ENCODE data around the gene FAM114A1.

Gene FAM114A1

DNA sequence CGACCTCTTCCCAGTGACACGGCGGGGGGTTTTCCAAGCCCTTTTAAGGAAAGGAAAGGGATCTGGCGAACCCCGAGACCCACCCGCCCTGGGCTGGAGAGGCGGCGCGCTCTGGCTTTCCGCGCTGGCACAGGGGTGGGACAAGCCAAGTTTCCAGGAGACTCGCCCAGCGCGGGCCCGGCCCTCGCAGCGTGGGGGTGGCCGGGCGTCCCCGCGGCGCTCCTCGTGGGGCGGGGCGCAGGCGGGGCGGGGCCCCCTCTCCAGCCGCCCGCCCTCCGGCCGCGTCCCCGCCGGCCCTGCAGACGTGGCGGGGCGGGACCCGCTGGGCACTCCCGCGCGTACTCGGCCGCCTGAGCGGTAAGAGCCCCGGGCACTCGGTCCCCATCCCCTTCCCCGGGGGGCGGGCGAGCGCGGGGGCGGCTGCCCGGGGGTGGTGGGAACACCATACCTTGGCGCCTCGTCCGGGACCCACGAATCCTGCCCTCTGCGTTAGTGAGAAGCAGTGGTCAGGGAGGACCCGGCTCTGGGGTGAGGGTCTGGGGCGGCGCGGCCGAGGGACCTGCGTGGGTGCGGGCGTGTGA, at the start of gene FAM114A1:
Gene FAM114A1 (plus strand): TSS at position 329 of the 581 bp plus-strand sequence. CDS start 10,273 bp downstream, outside the sequence.
- Histone ChIP-seq H3K9me3 (ENCODE audit: control insufficient read depth, insufficient read depth, low read length) (no peaks in the 10 kb centered on the region), H3K4me1 (ENCODE audit: control insufficient read depth, insufficient read depth, low read length) (peaks cover 14% of the 10 kb centered on the region; the same call in 1 of the 2 replicates), H3K4me3 (ENCODE audit: low read depth, low read length) (peak within 1 kb of the TSS; percentile 74), H3K27ac (ENCODE audit: low read depth, low read length) (peak within 1 kb of the TSS; percentile 36), H3K27me3 (ENCODE audit: control insufficient read depth, insufficient read depth, low read length) (no peaks in the 10 kb centered on the region), H3K36me3 (ENCODE audit: control insufficient read depth, insufficient read depth, low read length) (peaks cover 4% of the 10 kb centered on the region; the same call in 1 of the 2 replicates), H3K9ac (ENCODE audit: low read depth, low read length) (peak within 1 kb of the TSS; percentile 57)

DNA sequence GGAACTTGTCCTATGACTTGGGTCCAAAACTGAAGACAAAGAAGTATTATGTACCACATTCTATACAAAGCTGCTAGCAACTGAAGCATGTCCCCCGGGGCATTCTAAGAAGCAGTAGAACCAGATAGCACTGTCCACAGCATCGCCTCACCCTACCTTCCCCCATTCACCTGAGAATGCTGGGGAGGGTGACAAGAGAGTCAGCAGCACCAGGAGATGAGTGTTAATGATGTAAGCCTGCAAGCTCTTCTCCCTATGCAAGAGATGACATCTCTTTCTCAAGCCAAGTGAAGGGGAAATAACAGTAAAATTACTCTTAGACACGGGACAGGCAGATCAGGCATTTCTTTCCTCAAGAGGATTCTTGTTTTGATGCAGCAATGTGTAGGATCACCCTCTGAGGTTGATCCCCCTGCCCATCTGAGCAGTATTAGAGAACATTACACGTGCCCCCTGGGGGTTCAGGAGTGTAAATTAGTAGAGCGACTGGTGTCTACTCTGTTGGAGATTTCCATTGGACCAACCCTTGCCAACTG, 49.1 kb upstream of the FAM114A1 start:
- no peak overlapping the region for H3K9ac ChIP-seq (ENCODE audit: low read depth, low read length)
- no peak overlapping the region for H3K4me3 ChIP-seq (ENCODE audit: low read depth, low read length)
- no peak overlapping the region for H3K27ac ChIP-seq (ENCODE audit: low read depth, low read length)
- no peaks in the 10 kb centered on the region for H3K36me3 ChIP-seq (ENCODE audit: control insufficient read depth, insufficient read depth, low read length)
- no peaks in the 10 kb centered on the region for H3K27me3 ChIP-seq (ENCODE audit: control insufficient read depth, insufficient read depth, low read length)
- H3K4me1 ChIP-seq (ENCODE audit: control insufficient read depth, insufficient read depth, low read length), result no peaks in the 10 kb centered on the region
- peaks cover 6% of the 10 kb centered on the region for H3K9me3 ChIP-seq (ENCODE audit: control insufficient read depth, insufficient read depth, low read length)

- no peak overlapping the region for H3K9ac ChIP-seq (ENCODE audit: low read depth, low read length)
- no peaks in the 10 kb centered on the region for H3K36me3 ChIP-seq (ENCODE audit: control insufficient read depth, insufficient read depth, low read length)
- H3K4me3 ChIP-seq (ENCODE audit: low read depth, low read length), result no peak overlapping the region
- no peaks in the 10 kb centered on the region for H3K27me3 ChIP-seq (ENCODE audit: control insufficient read depth, insufficient read depth, low read length)
- H3K9me3 ChIP-seq (ENCODE audit: control insufficient read depth, insufficient read depth, low read length), result peaks cover 6% of the 10 kb centered on the region
- H3K27ac ChIP-seq (ENCODE audit: low read depth, low read length), result no peak overlapping the region
- H3K4me1 ChIP-seq (ENCODE audit: control insufficient read depth, insufficient read depth, low read length), result no peaks in the 10 kb centered on the region
Measured at GRCh38 chr4:38819569-38819968, 48.0 kb upstream of the FAM114A1 start.

- H3K27me3 ChIP-seq (ENCODE audit: control insufficient read depth, insufficient read depth, low read length), result no peaks in the 10 kb centered on the region
- no peak overlapping the region for H3K27ac ChIP-seq (ENCODE audit: low read depth, low read length)
- peaks cover 6% of the 10 kb centered on the region for H3K9me3 ChIP-seq (ENCODE audit: control insufficient read depth, insufficient read depth, low read length)
- H3K36me3 ChIP-seq (ENCODE audit: control insufficient read depth, insufficient read depth, low read length), result no peaks in the 10 kb centered on the region
- no peak overlapping the region for H3K4me3 ChIP-seq (ENCODE audit: low read depth, low read length)
- H3K4me1 ChIP-seq (ENCODE audit: control insufficient read depth, insufficient read depth, low read length), result no peaks in the 10 kb centered on the region
- no peak overlapping the region for H3K9ac ChIP-seq (ENCODE audit: low read depth, low read length)
Measured at GRCh38 chr4:38820329-38821061, 47.1 kb upstream of the FAM114A1 start.

GRCh38 chr4:38821739-38822138, 45.9 kb upstream of the FAM114A1 start:
- no peaks in the 10 kb centered on the region for H3K36me3 ChIP-seq (ENCODE audit: control insufficient read depth, insufficient read depth, low read length)
- no peak overlapping the region for H3K9ac ChIP-seq (ENCODE audit: low read depth, low read length)
- no peaks in the 10 kb centered on the region for H3K4me1 ChIP-seq (ENCODE audit: control insufficient read depth, insufficient read depth, low read length)
- no peak overlapping the region for H3K27ac ChIP-seq (ENCODE audit: low read depth, low read length)
- no peaks in the 10 kb centered on the region for H3K27me3 ChIP-seq (ENCODE audit: control insufficient read depth, insufficient read depth, low read length)
- H3K9me3 ChIP-seq (ENCODE audit: control insufficient read depth, insufficient read depth, low read length), result peaks cover 6% of the 10 kb centered on the region
- no peak overlapping the region for H3K4me3 ChIP-seq (ENCODE audit: low read depth, low read length)

DNA sequence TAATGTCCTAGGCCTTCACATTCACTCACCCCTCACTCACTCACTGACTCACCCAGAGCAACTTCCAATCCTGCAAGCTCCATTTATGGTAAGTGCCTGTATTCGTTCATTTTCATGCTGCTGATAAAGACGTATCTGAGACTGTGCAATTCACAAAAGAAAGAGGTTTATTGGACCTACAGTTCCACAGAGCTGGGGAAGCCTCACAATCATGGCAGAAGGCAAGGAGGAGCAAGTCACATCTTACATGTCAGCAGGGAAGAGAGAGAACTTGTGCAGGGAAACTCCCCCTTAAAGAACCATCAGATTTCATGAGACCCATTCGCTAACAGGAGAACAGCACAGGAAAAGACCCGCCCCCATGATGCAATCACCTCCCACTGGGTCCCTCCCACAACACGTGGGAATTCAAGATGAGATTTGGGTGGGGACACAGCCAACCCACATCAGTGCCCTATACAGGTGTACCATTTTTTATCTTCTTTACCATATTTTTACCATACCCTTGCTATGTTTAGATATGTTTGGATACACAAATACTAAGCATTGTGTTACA, 44.8 kb upstream of the FAM114A1 start:
- no peaks in the 10 kb centered on the region for H3K27me3 ChIP-seq (ENCODE audit: control insufficient read depth, insufficient read depth, low read length)
- no peak overlapping the region for H3K4me3 ChIP-seq (ENCODE audit: low read depth, low read length)
- H3K27ac ChIP-seq (ENCODE audit: low read depth, low read length), result no peak overlapping the region
- H3K9ac ChIP-seq (ENCODE audit: low read depth, low read length), result no peak overlapping the region
- no peaks in the 10 kb centered on the region for H3K4me1 ChIP-seq (ENCODE audit: control insufficient read depth, insufficient read depth, low read length)
- H3K9me3 ChIP-seq (ENCODE audit: control insufficient read depth, insufficient read depth, low read length), result peaks cover 6% of the 10 kb centered on the region
- no peaks in the 10 kb centered on the region for H3K36me3 ChIP-seq (ENCODE audit: control insufficient read depth, insufficient read depth, low read length)

- Histone ChIP-seq H3K9me3 (ENCODE audit: control insufficient read depth, insufficient read depth, low read length) (peaks cover 6% of the 10 kb centered on the region), H3K27me3 (ENCODE audit: control insufficient read depth, insufficient read depth, low read length) (no peaks in the 10 kb centered on the region), H3K9ac (ENCODE audit: low read depth, low read length) (no peak overlapping the region), H3K4me3 (ENCODE audit: low read depth, low read length) (no peak overlapping the region), H3K4me1 (ENCODE audit: control insufficient read depth, insufficient read depth, low read length) (no peaks in the 10 kb centered on the region), H3K36me3 (ENCODE audit: control insufficient read depth, insufficient read depth, low read length) (no peaks in the 10 kb centered on the region), H3K27ac (ENCODE audit: low read depth, low read length) (no peak overlapping the region)
Measured at GRCh38 chr4:38823766-38824165, 43.8 kb upstream of the FAM114A1 start.

DNA sequence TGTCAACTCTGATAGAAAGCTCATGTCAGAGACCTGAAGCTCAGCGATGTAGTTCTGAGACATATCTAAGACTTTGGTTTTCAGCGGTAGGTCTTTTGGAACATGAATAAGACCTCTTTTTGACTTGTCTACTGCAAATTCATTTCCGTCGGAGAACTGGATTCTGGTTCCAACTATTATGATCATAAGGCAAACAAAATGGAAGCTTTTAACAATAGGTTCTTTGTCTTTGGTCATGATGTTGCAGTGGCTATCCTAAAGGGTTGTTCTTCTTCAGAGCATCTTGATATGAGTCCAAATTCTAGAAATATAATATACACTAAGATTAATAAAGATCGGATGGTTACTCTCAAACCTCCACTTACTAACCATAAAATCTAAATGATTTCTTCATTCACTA, 38.4 kb upstream of the FAM114A1 start:
- no peaks in the 10 kb centered on the region for H3K27me3 ChIP-seq (ENCODE audit: control insufficient read depth, insufficient read depth, low read length)
- no peak overlapping the region for H3K4me3 ChIP-seq (ENCODE audit: low read depth, low read length)
- H3K9ac ChIP-seq (ENCODE audit: low read depth, low read length), result no peak overlapping the region
- H3K27ac ChIP-seq (ENCODE audit: low read depth, low read length), result no peak overlapping the region
- no peaks in the 10 kb centered on the region for H3K9me3 ChIP-seq (ENCODE audit: control insufficient read depth, insufficient read depth, low read length)
- H3K36me3 ChIP-seq (ENCODE audit: control insufficient read depth, insufficient read depth, low read length), result no peaks in the 10 kb centered on the region
- H3K4me1 ChIP-seq (ENCODE audit: control insufficient read depth, insufficient read depth, low read length), result no peaks in the 10 kb centered on the region

DNA sequence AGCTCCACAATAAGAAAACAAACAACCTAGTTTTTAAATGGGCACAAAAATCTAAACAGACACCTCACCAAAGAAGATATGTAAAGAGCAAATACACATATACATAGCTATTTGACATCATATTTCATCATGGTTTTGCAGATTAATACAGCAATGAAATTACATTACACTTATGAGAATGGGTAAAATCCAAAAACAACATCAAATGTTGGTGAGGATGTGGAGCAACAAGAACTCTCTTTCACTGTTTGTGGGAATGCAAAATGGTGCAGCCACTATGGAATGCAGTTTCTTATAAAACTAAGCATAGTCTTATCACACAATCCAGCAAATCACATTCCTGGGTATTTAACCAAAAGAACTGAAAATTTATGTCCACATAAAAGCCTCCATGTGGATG, 36.0 kb upstream of the FAM114A1 start:
- Histone ChIP-seq H3K27ac (ENCODE audit: low read depth, low read length) (no peak overlapping the region), H3K36me3 (ENCODE audit: control insufficient read depth, insufficient read depth, low read length) (no peaks in the 10 kb centered on the region), H3K9me3 (ENCODE audit: control insufficient read depth, insufficient read depth, low read length) (no peaks in the 10 kb centered on the region), H3K4me3 (ENCODE audit: low read depth, low read length) (no peak overlapping the region), H3K9ac (ENCODE audit: low read depth, low read length) (no peak overlapping the region), H3K27me3 (ENCODE audit: control insufficient read depth, insufficient read depth, low read length) (no peaks in the 10 kb centered on the region), H3K4me1 (ENCODE audit: control insufficient read depth, insufficient read depth, low read length) (no peaks in the 10 kb centered on the region)

GRCh38 chr4:38832206-38832605, 35.4 kb upstream of the FAM114A1 start:
- no peak overlapping the region for H3K9ac ChIP-seq (ENCODE audit: low read depth, low read length)
- no peak overlapping the region for H3K27ac ChIP-seq (ENCODE audit: low read depth, low read length)
- no peaks in the 10 kb centered on the region for H3K9me3 ChIP-seq (ENCODE audit: control insufficient read depth, insufficient read depth, low read length)
- H3K4me3 ChIP-seq (ENCODE audit: low read depth, low read length), result no peak overlapping the region
- H3K4me1 ChIP-seq (ENCODE audit: control insufficient read depth, insufficient read depth, low read length), result no peaks in the 10 kb centered on the region
- no peaks in the 10 kb centered on the region for H3K27me3 ChIP-seq (ENCODE audit: control insufficient read depth, insufficient read depth, low read length)
- H3K36me3 ChIP-seq (ENCODE audit: control insufficient read depth, insufficient read depth, low read length), result no peaks in the 10 kb centered on the region
